ENCODE results near the gene GPI. TPM values are rescaled to one million over a fixed set of nuclear protein-coding genes. Genes with fewer than 3 reads are reported as not detected.
A peak's percentile ranks its signal among the peaks of the same experiment; 100 is the strongest.

GPI gene
- total RNA-seq, result 136 TPM
- long read RNA-seq, full-length matches to known transcripts, result 166 of 212 reads
- long read RNA-seq, partial matches to known transcripts, result 35 of 212 reads
- long read RNA-seq, other reads (novel, unspliced or antisense), result 11 of 212 reads

- intact Hi-C loops (cut with DNase I), result no loop called here
- Histone ChIP-seq H3K9me3 (no peaks in the 10 kb centered on the region), H3K27me3 (ENCODE audit: low read depth) (no peaks in the 10 kb centered on the region), H3K36me3 (peaks cover 34% of the 10 kb centered on the region), H3K27ac (peak within 1 kb of the TSS; percentile 87), H3K4me3 (peak within 1 kb of the TSS; percentile 99), H3K4me1 (peaks cover 27% of the 10 kb centered on the region)
- DNase-seq (peak; percentile 81), ATAC-seq (peak; percentile 91 to 96)
- no peak for TF ChIP-seq CTCF (IDR thresholded peaks at IDR 0.05)
These were observed at the start of gene GPI for GRCh38 chr19:34364830-34365462. Gene GPI, plus strand, starts transcription at chr19:34365196. Its CDS starts 71 bp downstream, at chr19:34365267.

- intact Hi-C loops (cut with DNase I), result no loop called here
- H3K36me3 ChIP-seq, result peaks cover 14% of the 10 kb centered on the region
- ATAC-seq, result no peak
- H3K9me3 ChIP-seq, result no peaks in the 10 kb centered on the region
- no peak overlapping the region for H3K4me3 ChIP-seq
- no peak overlapping the region for H3K27ac ChIP-seq
- TF ChIP-seq CTCF (IDR thresholded peaks at IDR 0.05), result no peak
- DNase-seq, result no peak
- H3K4me1 ChIP-seq, result peaks cover 41% of the 10 kb centered on the region
- H3K27me3 ChIP-seq (ENCODE audit: low read depth), result no peaks in the 10 kb centered on the region
These were observed 48.7 kb upstream of the GPI start for GRCh38 chr19:34316247-34316646.

- peak overlapping the region; percentile 25 for H3K27ac ChIP-seq
- intact Hi-C loops (cut with DNase I), result no loop called here
- no peak overlapping the region for H3K4me3 ChIP-seq
- H3K4me1 ChIP-seq, result peaks cover 41% of the 10 kb centered on the region
- DNase-seq (no peak), ATAC-seq (no peak)
- H3K27me3 ChIP-seq (ENCODE audit: low read depth), result no peaks in the 10 kb centered on the region
- TF ChIP-seq CTCF (IDR thresholded peaks at IDR 0.05), result no peak
- peaks cover 20% of the 10 kb centered on the region for H3K36me3 ChIP-seq
- no peaks in the 10 kb centered on the region for H3K9me3 ChIP-seq
These were observed 48.2 kb upstream of the GPI start for GRCh38 chr19:34316741-34317301.

- peaks cover 26% of the 10 kb centered on the region for H3K36me3 ChIP-seq
- no peaks in the 10 kb centered on the region for H3K9me3 ChIP-seq
- DNase-seq, result no peak
- no peak overlapping the region for H3K4me3 ChIP-seq
- intact Hi-C loops (cut with DNase I), result no loop called here
- ATAC-seq, result peak; percentile 30 to 35
- H3K4me1 ChIP-seq, result peaks cover 41% of the 10 kb centered on the region
- TF ChIP-seq CTCF (IDR thresholded peaks at IDR 0.05), result no peak
- H3K27me3 ChIP-seq (ENCODE audit: low read depth), result no peaks in the 10 kb centered on the region
- peak overlapping the region; percentile 25 for H3K27ac ChIP-seq
These were observed 47.6 kb upstream of the GPI start for GRCh38 chr19:34317311-34317927.

GRCh38 chr19:34319230-34319585, 45.8 kb upstream of the GPI start:
- intact Hi-C loops (cut with DNase I), result no loop called here
- Histone ChIP-seq H3K4me3 (no peak overlapping the region), H3K27me3 (ENCODE audit: low read depth) (no peaks in the 10 kb centered on the region), H3K36me3 (peaks cover 42% of the 10 kb centered on the region), H3K9me3 (no peaks in the 10 kb centered on the region), H3K27ac (no peak overlapping the region), H3K4me1 (peaks cover 34% of the 10 kb centered on the region)
- no peak for DNase-seq
- ATAC-seq, result peak; percentile 39 to 62
- no peak for TF ChIP-seq CTCF (IDR thresholded peaks at IDR 0.05)
